Measurements from ENCODE around the gene SSMEM1. TPM values are rescaled to one million over a fixed set of nuclear protein-coding genes. Genes with fewer than 3 reads are reported as not detected.
"Not testable (repeated sequence)": the region's sequence is repeated elsewhere in the genome, so short reads cannot be mapped to it uniquely, and the experiment has no call there.

SSMEM1 gene
- total RNA-seq, 6 experiments from 2014 or later, result not detected

- Histone ChIP-seq H3K36me3 (no peaks in the 10 kb centered on the region), H3K27ac (no peak overlapping the region), H3K27me3 (no peaks in the 10 kb centered on the region), H3K4me1 (no peaks in the 10 kb centered on the region), H3K4me3 (no peak overlapping the region), H3K9me3 (no peaks in the 10 kb centered on the region)
- ATAC-seq, result no peak
- DNase-seq, result no peak
- intact Hi-C loops (cut with DNase I), result no loop called here
- 90% methylated on average over 1 of the region's 1 CpG for WGBS (ENCODE audit: insufficient coverage, low coverage, low lambda C conversion rate, missing lambda C conversion rate)
- TF ChIP-seq POLR2A (IDR thresholded peaks at IDR 0.05), result no peak
- TF ChIP-seq, protein P1, sequence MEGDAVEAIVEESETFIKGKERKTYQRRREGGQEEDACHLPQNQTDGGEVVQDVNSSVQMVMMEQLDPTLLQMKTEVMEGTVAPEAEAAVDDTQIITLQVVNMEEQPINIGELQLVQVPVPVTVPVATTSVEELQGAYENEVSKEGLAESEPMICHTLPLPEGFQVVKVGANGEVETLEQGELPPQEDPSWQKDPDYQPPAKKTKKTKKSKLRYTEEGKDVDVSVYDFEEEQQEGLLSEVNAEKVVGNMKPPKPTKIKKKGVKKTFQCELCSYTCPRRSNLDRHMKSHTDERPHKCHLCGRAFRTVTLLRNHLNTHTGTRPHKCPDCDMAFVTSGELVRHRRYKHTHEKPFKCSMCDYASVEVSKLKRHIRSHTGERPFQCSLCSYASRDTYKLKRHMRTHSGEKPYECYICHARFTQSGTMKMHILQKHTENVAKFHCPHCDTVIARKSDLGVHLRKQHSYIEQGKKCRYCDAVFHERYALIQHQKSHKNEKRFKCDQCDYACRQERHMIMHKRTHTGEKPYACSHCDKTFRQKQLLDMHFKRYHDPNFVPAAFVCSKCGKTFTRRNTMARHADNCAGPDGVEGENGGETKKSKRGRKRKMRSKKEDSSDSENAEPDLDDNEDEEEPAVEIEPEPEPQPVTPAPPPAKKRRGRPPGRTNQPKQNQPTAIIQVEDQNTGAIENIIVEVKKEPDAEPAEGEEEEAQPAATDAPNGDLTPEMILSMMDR (IDR thresholded peaks at IDR 0.05), result no peak
These were observed 18.7 kb downstream of the SSMEM1 start for GRCh38 chr7:130226333-130226732.

DNA sequence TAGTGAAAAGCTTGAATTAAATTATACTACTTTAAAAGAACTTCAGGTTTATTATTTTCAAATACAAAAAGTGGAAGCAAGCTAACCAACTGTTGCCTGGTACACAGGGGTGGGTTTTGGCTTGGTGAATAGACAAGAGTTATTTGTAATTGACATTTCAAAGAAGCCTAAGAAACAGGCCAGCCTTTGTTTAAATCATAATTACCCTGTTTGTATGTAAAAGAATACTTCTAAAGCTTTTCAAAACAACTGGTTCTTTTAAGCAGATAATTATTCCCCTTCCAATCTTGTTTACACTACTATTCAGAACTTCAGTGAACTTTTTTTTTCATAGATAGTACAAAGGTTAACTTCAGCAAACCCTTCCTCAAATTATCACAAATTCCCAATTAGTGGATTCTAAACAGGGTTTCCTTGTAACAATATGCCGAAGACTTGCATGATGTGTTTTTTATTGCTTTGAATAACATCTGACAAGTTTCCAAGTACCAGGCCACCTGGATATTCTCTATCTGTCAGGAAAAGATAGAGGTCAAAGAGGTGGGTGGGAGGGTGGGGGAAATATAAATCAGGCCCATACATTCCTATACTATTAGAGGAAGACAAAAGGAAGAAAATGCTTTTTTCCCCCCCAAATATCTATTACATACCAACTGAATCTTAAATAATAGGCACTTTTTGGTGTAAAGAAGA is 20.4 kb downstream of the SSMEM1 start:
- Histone ChIP-seq H3K27me3 (no peaks in the 10 kb centered on the region), H3K27ac (no peak overlapping the region), H3K4me1 (no peaks in the 10 kb centered on the region), H3K36me3 (no peaks in the 10 kb centered on the region), H3K4me3 (no peak overlapping the region), H3K9me3 (no peaks in the 10 kb centered on the region)
- no peak for ATAC-seq
- 67% methylated on average over 1 of the region's 1 CpG for WGBS (ENCODE audit: insufficient coverage, low coverage, low lambda C conversion rate, missing lambda C conversion rate)
- TF ChIP-seq, protein P1 (IDR thresholded peaks at IDR 0.05), result no peak
- TF ChIP-seq POLR2A (IDR thresholded peaks at IDR 0.05), result no peak
- intact Hi-C loops (cut with DNase I), result no loop called here
- no peak for DNase-seq

DNA sequence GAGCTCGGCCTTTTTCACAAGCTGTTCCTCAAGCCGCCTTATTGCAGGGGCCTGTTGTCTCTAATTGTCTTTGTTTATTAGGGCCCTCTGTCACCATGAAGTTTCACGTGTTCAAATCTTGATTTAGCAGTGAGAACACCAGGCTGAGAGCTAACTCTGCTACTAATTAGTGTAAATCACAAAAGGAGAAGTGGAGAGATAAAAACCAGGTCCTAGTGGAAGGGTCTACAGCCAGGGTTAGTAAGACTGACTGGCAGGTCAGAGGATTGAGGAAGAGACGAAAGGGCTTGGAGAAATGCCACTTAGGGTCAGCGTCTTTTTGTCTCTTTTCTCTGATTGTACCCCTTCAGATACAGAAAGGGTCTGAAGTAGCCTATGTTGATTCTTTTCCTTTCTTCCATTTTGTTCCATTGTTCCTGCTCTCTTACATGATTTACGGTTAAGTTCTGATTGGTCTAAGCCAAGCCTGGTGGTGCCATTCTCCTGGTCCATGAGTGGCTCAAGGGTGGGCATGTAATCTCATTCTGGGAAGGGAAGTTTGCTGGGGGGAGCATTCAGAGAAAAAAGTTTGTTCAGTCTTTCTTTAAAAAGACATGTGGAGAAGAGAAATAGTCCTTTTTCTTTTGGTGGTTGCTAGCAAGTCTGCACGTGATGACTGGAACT is 21.3 kb downstream of the SSMEM1 start:
- H3K9me3 ChIP-seq, result no peaks in the 10 kb centered on the region
- no peak overlapping the region for H3K4me3 ChIP-seq
- no peak for DNase-seq
- no peaks in the 10 kb centered on the region for H3K4me1 ChIP-seq
- no peaks in the 10 kb centered on the region for H3K27me3 ChIP-seq
- intact Hi-C loops (cut with DNase I), result no loop called here
- ATAC-seq, result no peak
- H3K27ac ChIP-seq, result no peak overlapping the region
- TF ChIP-seq, protein P1 (IDR thresholded peaks at IDR 0.05), result no peak
- no peak for TF ChIP-seq POLR2A (IDR thresholded peaks at IDR 0.05)
- no peaks in the 10 kb centered on the region for H3K36me3 ChIP-seq
- 77% methylated on average over 7 of the region's 7 CpGs for WGBS (ENCODE audit: insufficient coverage, low coverage, low lambda C conversion rate, missing lambda C conversion rate)

DNA sequence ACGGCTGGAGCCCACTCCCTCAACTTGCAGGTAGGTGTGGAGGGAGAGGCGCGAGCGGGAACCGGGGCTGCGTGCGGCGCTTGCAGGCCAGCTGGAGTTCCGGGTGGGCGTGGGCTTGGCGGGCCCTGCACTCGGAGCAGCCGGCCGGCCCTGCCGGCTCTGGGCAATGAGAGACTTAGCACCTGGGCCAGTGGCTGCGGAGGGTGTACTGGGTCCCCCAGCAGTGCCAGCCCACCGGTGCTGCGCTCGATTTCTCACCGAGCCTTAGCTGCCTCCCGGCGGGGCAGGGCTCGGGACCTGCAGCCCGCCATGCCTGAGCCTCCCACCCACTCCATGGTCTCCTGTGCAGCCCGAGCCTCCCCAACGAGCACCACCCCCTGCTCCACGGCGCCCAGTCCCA is 22.3 kb downstream of the SSMEM1 start:
- H3K4me1 ChIP-seq; DNase-seq; H3K36me3 ChIP-seq; H3K27ac ChIP-seq; ATAC-seq; H3K27me3 ChIP-seq; H3K9me3 ChIP-seq; H3K4me3 ChIP-seq; intact Hi-C loops (cut with DNase I): not testable (repeated sequence)
- WGBS (ENCODE audit: insufficient coverage, low coverage, low lambda C conversion rate, missing lambda C conversion rate), result no CpG with 5 or more reads among the region's 28 CpGs

GRCh38 chr7:130231792-130232191 is 24.1 kb downstream of the SSMEM1 start:
- DNase-seq (no peak), ATAC-seq (no peak)
- no peaks in the 10 kb centered on the region for H3K4me1 ChIP-seq
- H3K4me3 ChIP-seq, result no peak overlapping the region
- H3K27ac ChIP-seq, result no peak overlapping the region
- no peaks in the 10 kb centered on the region for H3K9me3 ChIP-seq
- intact Hi-C loops (cut with DNase I), result no loop called here
- TF ChIP-seq, protein P1 (IDR thresholded peaks at IDR 0.05), result no peak
- TF ChIP-seq POLR2A (IDR thresholded peaks at IDR 0.05), result no peak
- H3K36me3 ChIP-seq, result no peaks in the 10 kb centered on the region
- H3K27me3 ChIP-seq, result no peaks in the 10 kb centered on the region
- WGBS (ENCODE audit: insufficient coverage, low coverage, low lambda C conversion rate, missing lambda C conversion rate), result 74% methylated on average over 4 of the region's 6 CpGs
